GM21576 (cell line): ENCODE data around the gene IGSF21.

ENCODE experiments used
- ATAC-seq: cut with Tn5 transposase; IDR thresholded peaks from one replicate; pipeline ENCODE4 v1.9.1; 2021; ENCODE audit warnings: mild to moderate bottlenecking, moderate library complexity; ENCODE audit not compliant: unreplicated experiment

The IGSF21 gene

DNA sequence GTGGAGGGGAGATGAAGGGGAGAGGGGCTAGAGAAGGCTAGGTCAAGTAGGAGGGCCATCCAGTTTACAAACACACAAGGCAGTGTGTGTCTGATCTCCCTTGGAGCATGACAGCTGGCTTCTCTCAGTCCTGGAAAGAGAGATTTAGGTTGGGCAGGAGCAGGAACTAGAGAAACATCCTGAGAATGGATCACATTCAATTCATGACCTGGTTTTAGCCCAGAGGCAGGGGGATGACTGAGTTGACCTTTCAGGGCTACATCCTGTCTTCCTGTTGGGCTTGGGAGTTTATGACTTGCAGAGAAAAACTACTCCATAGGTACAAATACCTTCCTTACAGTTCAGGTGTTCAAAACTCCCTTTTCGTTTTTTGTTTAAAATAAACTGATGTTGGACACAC is 97.0 kb downstream of the IGSF21 start:
- no peak for ATAC-seq

DNA sequence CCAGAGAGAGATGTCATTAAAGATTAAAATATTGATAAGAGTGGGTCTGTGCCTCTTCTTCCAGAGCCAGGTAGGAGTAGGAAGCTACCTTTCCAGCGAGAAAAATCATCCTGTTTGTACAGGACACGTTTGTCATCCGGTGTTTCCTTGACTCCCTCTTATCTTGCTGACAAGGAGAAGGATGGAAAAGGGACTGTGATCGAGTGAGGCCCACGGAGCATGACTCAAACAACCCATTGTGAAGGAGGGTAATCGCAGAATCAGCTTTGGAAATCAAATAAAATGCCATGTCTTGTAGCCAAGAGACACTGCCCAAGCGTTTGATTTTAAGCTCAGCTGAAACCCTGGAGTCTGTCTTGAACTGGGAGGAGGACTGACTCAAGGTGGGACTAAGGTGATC is 97.7 kb downstream of the IGSF21 start:
- ATAC-seq, result no peak

DNA sequence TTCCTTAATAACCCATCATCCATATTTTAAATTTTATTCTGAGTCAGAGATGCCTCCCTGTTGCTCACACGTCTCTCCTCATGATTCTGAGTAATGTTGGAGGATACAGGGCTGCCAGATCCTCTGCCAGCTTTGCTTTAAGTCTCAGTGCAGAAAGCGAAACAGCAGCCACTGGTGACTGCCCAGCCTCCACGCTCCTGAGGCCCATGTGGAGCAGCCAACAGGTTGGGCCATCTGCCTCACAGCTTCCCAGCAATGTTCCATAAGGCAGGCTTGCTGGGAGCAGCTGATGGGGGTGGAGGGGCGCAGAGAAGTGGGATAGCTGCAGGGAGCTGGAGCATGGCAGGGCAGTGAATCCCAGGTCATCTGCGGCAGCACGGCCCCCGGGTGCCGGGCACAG is 104.2 kb downstream of the IGSF21 start:
- ATAC-seq, result no peak

DNA sequence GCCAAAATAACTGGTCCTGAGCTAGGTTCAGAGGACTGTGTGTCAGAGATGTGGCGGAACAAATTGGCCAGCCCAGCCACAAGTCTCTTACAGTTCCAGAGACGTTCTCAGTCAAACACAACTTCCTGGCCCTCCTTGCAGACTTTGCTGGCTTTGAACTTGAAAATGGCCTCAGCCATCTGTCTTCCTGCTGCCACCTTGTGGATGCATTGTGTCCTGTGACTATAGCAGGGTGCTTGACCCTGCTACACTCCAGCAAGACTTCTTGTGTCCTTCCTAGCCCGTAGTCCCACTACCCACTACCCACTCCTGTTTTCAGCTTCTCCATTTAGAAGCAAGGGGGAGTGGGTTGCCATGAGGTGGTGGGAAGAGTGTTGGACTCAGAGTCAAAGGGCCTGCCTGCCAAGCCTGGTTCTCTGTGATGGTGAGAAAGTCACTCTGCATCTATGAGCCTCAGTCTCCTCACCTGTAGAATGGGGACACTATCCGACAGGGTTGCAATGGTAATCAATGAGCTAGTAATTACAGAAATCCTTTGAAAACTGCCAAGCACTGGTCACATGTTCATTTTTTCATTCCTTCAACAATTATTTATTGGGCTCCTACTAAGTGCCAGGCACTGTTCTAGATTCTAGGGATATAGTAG is 109.9 kb downstream of the IGSF21 start:
- ATAC-seq, result no peak

DNA sequence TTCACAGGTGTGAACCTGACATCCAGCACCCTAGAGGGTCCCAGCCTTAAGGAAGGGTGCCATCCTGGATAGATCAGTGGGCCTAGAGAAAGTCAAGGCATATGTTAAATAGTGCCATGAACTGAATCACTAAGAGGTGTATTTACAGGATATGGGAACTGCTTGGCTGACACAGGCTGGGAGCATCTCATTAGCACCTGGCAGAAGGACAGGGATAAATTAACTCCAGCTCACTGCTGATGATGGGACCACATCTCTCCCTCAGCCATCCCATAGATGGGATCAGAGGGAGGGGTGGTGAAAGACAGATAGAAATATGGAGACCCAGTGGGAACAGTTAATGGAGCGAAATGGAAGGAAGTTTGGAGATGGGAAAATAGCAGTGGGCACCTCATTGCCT is 122.0 kb downstream of the IGSF21 start:
- ATAC-seq, result no peak

DNA sequence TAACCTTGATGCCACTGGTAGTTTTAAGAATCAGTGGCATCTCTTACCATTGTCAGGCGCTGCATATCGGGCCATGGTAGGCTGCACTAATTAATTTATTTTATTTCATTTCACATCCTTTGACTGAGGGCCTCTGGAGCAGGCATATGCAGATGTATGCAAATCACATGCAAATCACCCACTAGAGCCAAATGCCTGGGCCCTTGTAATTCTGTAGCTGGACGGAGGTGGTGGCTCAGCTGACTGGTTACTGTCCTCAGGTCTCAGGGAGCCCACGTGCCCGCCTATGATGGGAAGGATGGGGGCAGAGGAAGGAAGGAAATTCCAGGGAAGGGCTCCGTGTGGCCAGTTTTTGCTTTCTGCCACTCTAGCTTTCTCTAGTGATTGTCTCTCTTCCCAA is 122.7 kb downstream of the IGSF21 start:
- no peak for ATAC-seq

DNA sequence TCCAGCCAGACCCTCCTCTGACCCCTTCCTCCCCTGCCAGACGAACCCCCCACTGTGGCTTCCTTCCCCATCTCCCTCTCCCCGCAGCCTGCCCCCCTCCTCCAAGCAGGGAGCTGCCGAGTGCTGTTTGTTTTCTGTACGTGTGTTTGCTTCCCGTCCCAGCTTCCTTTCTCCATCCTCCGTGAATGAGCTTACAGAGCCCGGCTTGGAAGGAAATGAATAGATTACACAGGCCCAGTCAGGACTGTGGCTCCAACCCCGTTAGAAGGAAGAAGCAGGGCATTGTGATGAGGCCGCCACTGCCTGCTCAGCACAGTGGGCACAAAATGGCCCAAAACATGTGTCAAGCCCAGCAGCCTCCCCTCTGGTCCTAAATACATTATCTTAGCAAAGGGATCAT is 123.2 kb downstream of the IGSF21 start:
- ATAC-seq, result no peak

DNA sequence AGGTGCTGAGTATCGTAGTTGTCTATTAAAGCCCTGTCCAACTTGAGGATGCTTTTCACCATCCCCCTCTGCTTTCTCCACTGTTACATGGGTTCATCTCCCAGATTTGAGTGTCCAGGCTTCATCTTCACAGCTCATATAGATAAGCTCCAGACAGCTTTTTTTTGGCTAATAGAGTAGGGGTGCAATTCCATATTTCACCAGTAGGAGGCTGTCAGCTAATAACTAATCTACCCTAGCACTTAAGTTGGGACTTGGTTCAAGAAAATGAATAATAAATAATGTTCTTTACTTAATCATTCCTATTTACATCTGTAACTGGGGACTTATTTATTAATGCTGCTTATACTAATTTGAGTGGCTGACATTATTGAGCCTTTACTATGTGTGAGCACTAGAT is 124.5 kb downstream of the IGSF21 start:
- ATAC-seq, result no peak

DNA sequence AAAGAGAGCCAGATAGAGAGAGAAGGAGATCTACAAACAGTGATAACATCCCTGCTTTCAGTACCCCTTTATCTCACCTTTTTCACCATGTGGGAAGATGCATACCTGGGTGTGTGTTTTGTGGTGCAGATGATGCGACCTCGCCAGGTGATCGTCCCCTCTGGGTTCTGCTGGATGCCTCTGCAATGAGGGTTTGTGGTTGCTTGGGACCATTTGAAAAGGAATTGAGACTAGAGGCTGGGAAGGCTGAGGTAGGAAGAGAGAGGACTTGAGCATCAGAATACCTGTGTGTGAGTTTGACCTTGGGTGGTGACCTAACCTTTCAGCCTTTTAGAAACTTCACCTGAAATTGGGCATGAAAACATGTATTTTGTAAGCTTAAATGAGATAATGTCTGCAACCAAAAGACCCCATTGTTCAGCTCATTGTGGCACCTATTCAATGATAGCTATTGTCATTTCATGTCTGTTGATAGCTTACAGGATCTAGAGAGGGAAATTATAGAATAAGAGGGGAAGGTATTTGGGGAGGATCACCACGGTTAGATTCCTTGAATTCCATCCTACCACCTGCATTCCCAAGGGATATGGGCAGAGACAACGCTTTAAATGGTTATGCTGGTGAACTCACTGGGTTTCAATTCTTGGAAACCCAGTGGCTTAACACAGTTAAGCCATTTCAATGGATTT is 125.7 kb downstream of the IGSF21 start:
- ATAC-seq, result no peak

DNA sequence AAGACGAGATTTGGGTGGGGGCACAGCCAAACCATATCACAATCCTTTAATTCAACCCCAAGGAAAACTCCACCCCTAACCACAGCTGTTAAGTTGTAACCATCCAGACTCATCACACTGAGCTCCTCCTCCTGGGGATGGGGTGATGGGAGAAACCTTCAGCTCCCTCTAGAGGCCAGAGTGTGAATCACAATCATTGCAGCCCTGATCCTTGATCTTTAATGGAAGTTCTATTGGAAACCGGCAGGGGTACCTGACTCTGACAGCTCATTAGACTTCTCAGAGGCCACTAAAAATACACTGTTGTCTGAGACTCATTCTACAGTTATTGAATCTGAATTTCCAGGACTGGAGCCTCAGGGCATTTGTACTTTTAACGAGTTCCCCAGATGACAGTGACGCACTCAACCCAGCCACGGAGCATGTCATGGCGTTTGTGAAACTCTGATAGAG is 127.2 kb downstream of the IGSF21 start:
- no peak for ATAC-seq

DNA sequence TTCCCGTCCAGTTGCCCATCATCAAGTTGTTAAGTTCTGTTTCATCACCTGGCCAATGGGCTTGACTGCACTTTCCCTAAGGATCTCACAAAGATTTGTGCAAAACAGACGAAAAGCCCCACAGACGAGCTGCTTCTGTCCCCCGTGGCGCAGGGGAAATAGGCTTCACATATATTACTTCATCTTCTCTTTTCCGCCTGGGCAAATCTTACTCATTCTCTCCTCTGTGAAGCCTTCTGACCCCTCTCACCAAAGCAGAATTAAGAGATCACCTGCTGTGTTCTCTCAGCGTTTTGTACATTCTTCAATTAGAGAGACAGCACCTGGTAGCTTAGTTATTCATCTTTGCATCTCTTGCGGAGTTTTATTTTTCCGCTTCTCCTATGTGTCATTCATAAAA is 129.8 kb downstream of the IGSF21 start:
- ATAC-seq, result no peak

DNA sequence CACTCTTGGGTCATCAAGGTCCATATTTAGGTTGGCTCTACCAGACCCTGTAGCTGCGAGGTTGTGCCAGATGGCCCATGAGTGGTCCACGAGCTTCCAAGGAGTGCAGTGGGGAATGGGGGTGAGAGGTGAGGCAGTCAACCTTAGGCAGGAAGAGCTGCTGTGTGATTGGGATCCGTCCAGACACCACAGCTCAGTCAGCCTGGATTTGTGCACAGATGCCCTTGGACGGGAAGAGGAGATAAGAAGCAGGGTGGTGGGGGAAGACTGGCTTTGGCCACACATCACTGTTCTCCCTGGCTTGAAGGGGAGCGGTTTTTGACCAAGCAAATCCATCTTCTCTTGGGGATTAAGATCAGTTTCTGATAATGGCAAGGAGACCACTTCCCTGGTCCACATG is 130.6 kb downstream of the IGSF21 start:
- ATAC-seq, result no peak

DNA sequence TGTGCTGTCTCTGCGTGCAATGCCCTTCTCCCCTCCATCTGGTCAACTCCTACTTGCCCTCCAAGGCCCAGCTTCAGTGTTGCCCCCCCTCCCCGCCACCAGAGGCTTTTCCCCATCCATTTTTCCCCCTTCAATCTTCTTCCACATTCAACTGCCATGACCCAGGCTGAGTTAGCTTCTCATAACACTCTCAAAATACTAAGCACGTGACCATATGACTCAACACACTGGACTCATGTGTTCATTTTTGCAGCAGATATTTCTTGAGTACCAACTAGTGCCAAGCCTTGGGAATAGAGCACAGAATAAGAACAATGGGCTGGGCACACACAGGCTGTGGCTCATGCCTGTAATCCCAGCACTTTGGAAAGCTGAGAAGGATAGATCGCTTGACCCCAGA is 132.1 kb downstream of the IGSF21 start:
- no peak for ATAC-seq

DNA sequence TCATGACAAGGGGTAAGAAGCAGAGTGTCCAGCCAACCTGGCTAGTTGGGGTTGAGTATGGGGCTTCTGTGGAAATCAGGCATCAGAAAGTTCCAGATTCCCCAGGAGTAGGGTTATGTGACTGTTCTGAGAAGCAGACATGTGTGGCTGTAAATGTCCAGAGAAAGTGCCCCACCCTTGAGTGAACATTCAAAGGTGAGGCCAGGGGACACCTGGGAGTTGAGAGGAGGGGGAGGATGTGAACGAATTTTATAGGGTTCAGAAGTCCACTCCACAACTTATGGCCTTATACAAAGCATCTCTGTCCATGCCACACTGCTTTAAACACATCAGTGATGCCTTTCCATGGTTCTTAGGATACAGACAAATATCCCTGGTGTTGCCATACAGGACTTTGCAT is 133.3 kb downstream of the IGSF21 start:
- no peak for ATAC-seq

DNA sequence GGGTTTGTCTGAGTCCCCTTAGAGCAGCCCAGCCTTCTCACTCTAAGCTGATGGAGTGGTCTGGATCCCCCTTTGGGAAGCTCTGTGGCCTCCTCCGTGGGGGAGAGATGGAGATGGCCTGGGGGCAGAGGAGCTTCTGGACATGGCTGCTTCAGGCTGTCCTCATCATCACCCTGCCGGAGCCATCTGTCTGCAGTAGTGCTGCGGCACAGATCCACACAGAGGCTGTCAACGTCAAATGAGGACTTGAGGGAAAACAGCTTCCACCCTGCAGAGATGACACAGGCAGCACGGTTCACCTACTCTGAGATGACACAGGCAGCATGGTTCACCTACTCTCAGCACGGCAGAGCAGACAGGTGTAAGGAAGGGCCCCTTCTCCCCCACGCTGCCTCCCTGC is 134.3 kb downstream of the IGSF21 start:
- ATAC-seq, result no peak

DNA sequence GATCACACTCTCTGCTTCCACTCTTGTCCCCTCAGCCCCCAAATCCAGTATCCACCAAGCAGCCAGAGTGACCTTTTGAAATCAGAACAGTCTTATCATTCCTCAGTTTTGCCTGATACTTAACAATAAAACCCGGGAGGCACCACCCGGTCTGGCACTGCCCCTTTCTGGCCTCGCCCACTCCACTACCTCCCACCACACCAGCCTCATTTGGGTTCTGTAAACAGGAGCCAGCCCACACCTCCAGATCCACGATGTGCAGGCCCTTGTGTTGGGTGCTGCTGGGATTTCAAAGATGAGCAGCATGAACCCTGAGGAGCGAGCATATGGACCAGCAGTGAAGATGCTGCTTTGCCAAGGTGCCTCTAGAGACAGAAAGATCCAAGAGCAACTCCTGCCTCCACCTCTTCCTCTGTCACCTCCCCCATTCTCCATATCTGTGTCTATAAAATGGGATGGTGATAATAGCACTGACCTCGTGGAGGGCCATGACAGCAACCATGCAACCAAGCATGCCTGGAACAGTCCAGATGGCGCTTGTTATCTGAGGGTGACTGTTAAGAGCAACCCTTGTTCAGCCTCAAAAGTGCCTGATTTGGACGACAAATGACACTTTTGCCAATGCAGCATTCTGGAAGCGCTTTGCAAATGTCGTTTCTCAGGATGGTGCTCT is 136.0 kb downstream of the IGSF21 start:
- no peak for ATAC-seq

DNA sequence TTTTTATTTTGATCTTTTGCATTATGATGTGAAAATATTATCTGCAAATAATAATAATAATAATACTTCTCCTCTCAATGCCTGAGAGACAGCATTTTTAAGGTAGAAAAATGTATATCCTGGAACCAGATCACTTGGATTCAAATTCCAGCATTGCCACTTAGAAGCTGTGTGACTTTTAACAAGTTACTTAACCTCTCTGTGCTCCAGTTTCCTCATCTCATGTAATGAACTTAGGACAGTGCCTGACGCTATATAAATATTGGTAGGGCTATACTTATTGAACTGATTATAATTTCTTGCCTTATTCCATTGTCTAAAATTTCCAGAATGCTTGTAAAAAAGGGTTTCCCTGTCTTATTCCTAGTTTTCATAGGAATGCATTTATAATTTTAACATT is 137.2 kb downstream of the IGSF21 start:
- no peak for ATAC-seq

DNA sequence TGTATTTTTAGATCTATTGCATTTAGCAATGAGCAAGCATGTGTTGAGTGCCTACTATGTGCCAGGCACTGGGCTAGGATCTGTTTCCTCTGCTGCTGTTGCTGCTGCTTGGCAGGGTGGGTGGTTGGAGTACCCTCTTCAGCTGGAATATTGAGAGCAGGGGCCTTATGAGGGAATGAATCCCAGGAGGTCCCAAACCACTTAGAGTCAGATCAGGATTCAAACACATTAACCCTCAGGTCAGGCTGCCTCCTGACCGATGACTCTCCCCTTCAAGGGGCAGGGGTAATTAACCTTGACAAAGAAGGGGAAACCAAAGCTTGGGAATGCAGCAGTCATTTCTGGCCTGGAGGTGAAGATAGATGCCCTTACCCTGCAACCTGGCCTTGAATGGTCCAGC is 138.0 kb downstream of the IGSF21 start:
- no peak for ATAC-seq

DNA sequence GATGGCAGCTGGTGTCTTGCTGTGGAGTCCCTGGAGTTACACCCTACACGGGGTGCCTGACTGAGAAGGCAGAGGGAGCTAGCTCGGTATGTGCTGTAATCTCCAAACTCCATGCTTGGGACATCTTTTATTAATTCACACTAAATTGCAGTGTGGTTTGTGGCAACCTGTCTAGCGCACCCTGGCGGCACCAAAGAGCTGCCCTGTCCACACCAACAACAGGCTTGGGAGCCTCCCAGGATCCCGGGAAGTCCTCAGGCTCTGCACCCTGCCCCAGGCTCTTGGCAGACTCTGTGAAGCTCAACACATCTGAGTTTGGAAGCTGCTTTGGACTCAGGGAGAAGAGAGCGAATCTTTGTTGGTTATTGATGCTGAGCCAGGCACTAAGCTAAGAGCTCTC is 138.9 kb downstream of the IGSF21 start:
- ATAC-seq, result no peak

DNA sequence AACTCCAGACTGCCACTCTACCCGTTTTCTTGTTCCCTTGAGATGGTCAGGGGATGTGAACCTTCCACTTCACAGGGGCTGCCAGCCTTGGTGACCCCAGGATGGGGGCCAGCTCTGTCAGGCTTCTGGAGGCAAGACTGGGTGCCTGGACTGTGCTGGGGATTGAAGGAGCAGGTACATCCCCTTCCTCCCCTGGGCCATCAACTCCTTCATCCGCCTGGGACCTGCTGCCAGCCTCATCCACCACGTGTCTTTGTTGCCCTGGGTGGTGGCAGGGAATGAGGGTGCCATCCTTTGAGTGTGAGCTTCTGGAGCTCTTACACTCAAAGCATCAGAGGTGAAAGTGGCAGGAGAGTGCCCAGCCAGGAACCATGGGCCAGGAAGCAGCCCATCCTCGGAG is 139.6 kb downstream of the IGSF21 start:
- no peak for ATAC-seq

DNA sequence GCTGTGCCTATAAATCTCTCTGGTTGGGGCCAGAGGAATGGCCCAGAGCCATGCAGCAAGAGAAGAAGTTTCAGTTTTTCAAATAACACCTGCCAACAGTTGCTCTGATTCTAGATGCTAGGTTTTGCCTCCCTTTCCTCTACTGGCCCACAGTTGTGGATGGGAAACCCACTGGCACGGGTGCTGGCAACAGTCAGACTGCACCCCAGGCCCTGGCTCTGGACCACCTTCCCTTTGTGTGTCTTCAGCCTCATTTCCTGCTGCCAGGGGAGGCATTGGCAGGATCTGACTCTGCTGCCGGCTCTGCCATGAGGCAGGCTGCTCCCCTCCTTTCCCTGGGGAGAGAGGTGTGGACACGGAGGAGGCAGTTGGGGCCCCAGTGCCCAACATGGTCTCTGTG is 142.0 kb downstream of the IGSF21 start:
- no peak for ATAC-seq

DNA sequence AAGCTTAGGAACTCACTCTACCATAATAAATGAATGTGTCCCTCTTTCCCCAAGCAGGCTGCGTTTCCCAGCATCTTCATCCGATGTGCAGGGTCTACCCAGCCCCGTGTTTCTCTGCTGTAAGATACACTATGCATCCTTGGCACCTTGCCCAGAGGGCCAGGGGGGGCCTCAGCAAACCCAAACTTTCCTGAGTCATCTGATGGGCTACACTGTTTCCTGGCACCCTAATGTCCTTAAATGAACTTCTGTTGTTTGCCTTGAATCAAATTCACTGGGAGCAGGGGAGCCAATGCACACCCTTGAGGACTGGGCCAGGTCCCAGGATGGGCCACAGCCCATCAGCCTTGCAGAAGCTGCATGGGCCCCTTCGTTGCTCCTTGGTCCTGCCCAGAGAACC is 145.5 kb downstream of the IGSF21 start:
- no peak for ATAC-seq
